Measurements from ENCODE around the gene TBC1D16.

The TBC1D16 gene

GRCh38 chr17:80024206-80024972 lies 11.3 kb downstream of the TBC1D16 start:
- DNase-seq: no peak

GRCh38 chr17:80023481-80024205 lies 12.0 kb downstream of the TBC1D16 start:
- DNase-seq: no peak

- DNase-seq: no peak
These were observed 14.1 kb downstream of the TBC1D16 start for GRCh38 chr17:80021600-80021999.

- DNase-seq: no peak
These were observed 16.6 kb downstream of the TBC1D16 start for GRCh38 chr17:80018917-80019651.

- DNase-seq: no peak
These were observed 18.3 kb downstream of the TBC1D16 start for GRCh38 chr17:80017226-80018010.

GRCh38 chr17:80012765-80013741 lies 22.6 kb downstream of the TBC1D16 start:
- DNase-seq: no peak

- DNase-seq: no peak
These were observed 23.6 kb downstream of the TBC1D16 start for GRCh38 chr17:80011989-80012555.

GRCh38 chr17:80010283-80010858 lies 25.3 kb downstream of the TBC1D16 start:
- no peak for DNase-seq

GRCh38 chr17:80009391-80010282 lies 26.0 kb downstream of the TBC1D16 start:
- DNase-seq: no peak

GRCh38 chr17:80008848-80009247 lies 26.8 kb downstream of the TBC1D16 start:
- no peak for DNase-seq

- DNase-seq: peak; percentile 55 to 79
These were observed 27.3 kb downstream of the TBC1D16 start for GRCh38 chr17:80008383-80008840.

GRCh38 chr17:80007939-80008338 lies 27.7 kb downstream of the TBC1D16 start:
- no peak for DNase-seq

GRCh38 chr17:80006811-80007752 lies 28.6 kb downstream of the TBC1D16 start:
- DNase-seq: no peak

- no peak for DNase-seq
These were observed 29.3 kb downstream of the TBC1D16 start for GRCh38 chr17:80006339-80006720.

GRCh38 chr17:80005360-80006338 lies 30.0 kb downstream of the TBC1D16 start:
- DNase-seq: peak; percentile 12 to 39

GRCh38 chr17:80003969-80004368 lies 31.7 kb downstream of the TBC1D16 start:
- no peak for DNase-seq

Measured in AML-193 (cell line).